H1 (cell line): ENCODE measurements around the gene TMEM82. TPM values are rescaled to one million over a fixed set of nuclear protein-coding genes. Genes with fewer than 3 reads are reported as not detected.

Experiments
- CTCF ChIP-seq, 3 experiments: IDR thresholded peaks; 1 replicate in 2 of 3; 2 replicates in 1 of 3; pipeline versions ENCODE4 v1.5.1 to v1.6.1; 2011; ENCODE audit warnings: low read length in 3 of 3, mild to moderate bottlenecking in 3 of 3, inconsistent platforms in 2 of 3, low read depth in 1 of 3, moderate library complexity in 1 of 3; ENCODE audit not compliant: insufficient read depth in 1 of 3; ENCODE audit errors: control extremely low read depth in 1 of 3
- RAD21 ChIP-seq, 2 experiments: IDR thresholded peaks in 1 of 2; conservative IDR thresholded peaks in 1 of 2; 2 replicates each; pipeline ENCODE4 v1.6.1; 2011; ENCODE audit warnings: low read depth in 2 of 2, low read length in 2 of 2, improper control_type of control experiment in 1 of 2, inconsistent platforms in 1 of 2, mild to moderate bottlenecking in 1 of 2, moderate library complexity in 1 of 2
- SIX5 ChIP-seq: IDR thresholded peaks from 2 replicates; pipeline ENCODE4 v1.6.1; 2011; ENCODE audit warnings: mild to moderate bottlenecking, low read depth, low read length
- polyA plus RNA-seq, 7 experiments: library from polyadenylated mRNA; depleted of rRNA in 3 of 7; stranded (reverse) in 5 of 7; unstranded in 2 of 7; fragments of >200 nt in 5 of 7; fragments of 200-250 nt in 2 of 7; gene quantifications; 1 replicate in 5 of 7; 2 replicates in 1 of 7; 4 replicates in 1 of 7; pipeline versions ENCODE4 v1.2.1 to v1.2.3, GENCODE V29; 2011 to 2013; ENCODE audit warnings: missing spikeins in 2 of 7, mixed read lengths in 2 of 7
- total RNA-seq: library from RNA; stranded (reverse); fragmentation: NEBNext Ultra II Directional; extraction: Animal tissue kit (Norgen Biotek cat#: 25700); gene quantifications from 2 replicates; pipeline ENCODE4 v1.2.1, GENCODE V29; 2021

TMEM82 gene
- total and polyA plus RNA-seq, 2 of the 8 experiments (the other 6 are each of a cell fraction or from before 2014, with no cell fraction given) = 0.32 to 2.1 TPM

- peak; percentile 28 to 63 (median 53); a peak in 3 of 4 replicates for TF ChIP-seq CTCF (IDR thresholded peaks at IDR 0.05; ENCODE audit: control extremely low read depth in 1 of 3, insufficient read depth in 1 of 3, low read depth in 1 of 3, low read length in 3 of 3)
- peak; percentile 39 to 50; a peak in 3 of 4 replicates for TF ChIP-seq RAD21 (IDR thresholded peaks at IDR 0.05 in 1 of 2, conservative IDR thresholded peaks at IDR 0.05 in 1 of 2; ENCODE audit: low read depth in 2 of 2, low read length in 2 of 2)
- no peak for TF ChIP-seq SIX5
These were observed 39.4 kb upstream of the TMEM82 start (continued) for GRCh38 chr1:15702722-15703550.
